Measurements from ENCODE around the gene OR2AP1. TPM values are rescaled to one million over a fixed set of nuclear protein-coding genes. Genes with fewer than 3 reads are reported as not detected.
"Not testable (repeated sequence)": the region's sequence is repeated elsewhere in the genome, so short reads cannot be mapped to it uniquely, and the experiment has no call there.

OR2AP1 gene
- total RNA-seq = not detected in 2 replicates

DNA sequence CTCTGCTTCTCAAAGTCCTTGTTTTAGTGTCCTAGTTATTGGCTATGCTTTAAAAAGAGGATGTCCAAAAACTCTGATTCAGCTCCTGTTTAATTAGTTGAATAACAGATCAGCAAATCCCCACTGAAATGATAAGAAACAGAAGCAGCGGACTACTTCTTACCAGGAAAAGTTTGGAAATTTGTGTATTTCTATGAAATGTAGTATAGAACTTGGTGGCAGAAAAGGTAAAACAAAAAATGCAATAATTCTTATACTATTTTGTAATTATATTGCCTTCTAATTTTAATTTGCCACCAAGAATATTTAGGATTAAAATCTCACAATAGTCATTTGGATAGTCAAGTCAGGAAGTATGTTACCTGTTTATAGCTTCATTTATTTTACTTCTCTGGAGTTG is at the start of gene OR2AP1:
TSS of gene OR2AP1 (plus strand) at position 301 of the 400 bp plus-strand sequence. CDS start 1,947 bp downstream, outside the sequence.
- DNase-seq (ENCODE audit: extremely low read depth, low read depth, low spot score) = no peak

GRCh38 chr12:55548235-55548634 is 24.0 kb upstream of the OR2AP1 start:
- DNase-seq (ENCODE audit: extremely low read depth, low read depth, low spot score) = not testable (repeated sequence)

GRCh38 chr12:55548756-55549155 is 23.5 kb upstream of the OR2AP1 start:
- no peak for DNase-seq (ENCODE audit: extremely low read depth, low read depth, low spot score)

- DNase-seq (ENCODE audit: extremely low read depth, low read depth, low spot score) = no peak
These were observed 23.0 kb upstream of the OR2AP1 start, which contains the start of gene OR6C4 for GRCh38 chr12:55549302-55549701. Gene OR6C4, plus strand, starts transcription at chr12:55549602. Its CDS starts 1,625 bp downstream, at chr12:55551227.

GRCh38 chr12:55554296-55554695 is 18.0 kb upstream of the OR2AP1 start:
- DNase-seq (ENCODE audit: extremely low read depth, low read depth, low spot score) = no peak

- DNase-seq (ENCODE audit: extremely low read depth, low read depth, low spot score) = not testable (repeated sequence)
These were observed 2.2 kb upstream of the OR2AP1 start for GRCh38 chr12:55570060-55570459.

- DNase-seq (ENCODE audit: extremely low read depth, low read depth, low spot score) = not testable (repeated sequence)
These were observed 1.6 kb upstream of the OR2AP1 start for GRCh38 chr12:55570689-55571088.

DNA sequence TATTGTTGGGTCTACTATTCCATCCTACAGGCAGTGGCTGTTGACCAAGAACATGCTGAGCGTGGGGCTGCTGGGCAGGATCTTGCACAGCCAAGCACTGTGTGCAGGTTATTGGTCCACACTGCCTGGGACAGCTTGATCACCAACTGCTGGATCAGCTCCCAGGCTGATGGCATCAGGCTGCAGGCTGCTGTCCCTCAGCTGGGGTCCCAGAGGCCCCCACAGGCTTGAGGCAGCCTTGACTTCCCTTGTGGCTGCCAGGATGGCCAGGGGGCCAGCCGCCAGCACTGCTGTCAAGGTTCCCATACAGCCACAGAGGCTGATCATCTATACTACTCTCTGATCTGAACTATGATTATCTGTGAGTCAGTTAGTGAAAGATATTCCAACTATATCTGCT is 9.8 kb downstream of the OR2AP1 start:
- no peak for DNase-seq (ENCODE audit: extremely low read depth, low read depth, low spot score)

DNA sequence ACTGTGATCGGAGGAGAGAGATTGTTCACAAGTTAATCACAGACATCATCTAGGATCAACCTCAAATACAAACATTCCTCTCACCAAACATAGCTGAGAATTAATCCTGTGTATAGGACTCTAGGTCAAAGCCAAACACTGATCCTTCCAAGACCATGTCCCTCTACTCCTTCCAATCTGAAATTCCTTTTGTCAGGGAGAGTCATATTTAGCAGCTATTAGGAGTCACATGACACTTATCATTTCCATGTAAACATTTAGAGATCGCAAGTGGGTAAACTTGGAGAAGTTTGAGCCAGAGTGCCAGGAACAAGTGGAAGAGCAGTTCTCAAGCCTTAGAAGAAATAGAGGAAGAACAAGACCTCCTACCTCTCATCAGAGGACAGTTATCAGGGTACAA is 13.5 kb downstream of the OR2AP1 start:
- DNase-seq (ENCODE audit: extremely low read depth, low read depth, low spot score) = no peak

GRCh38 chr12:55590152-55590551 is 17.9 kb downstream of the OR2AP1 start:
- DNase-seq (ENCODE audit: extremely low read depth, low read depth, low spot score) = not testable (repeated sequence)

DNA sequence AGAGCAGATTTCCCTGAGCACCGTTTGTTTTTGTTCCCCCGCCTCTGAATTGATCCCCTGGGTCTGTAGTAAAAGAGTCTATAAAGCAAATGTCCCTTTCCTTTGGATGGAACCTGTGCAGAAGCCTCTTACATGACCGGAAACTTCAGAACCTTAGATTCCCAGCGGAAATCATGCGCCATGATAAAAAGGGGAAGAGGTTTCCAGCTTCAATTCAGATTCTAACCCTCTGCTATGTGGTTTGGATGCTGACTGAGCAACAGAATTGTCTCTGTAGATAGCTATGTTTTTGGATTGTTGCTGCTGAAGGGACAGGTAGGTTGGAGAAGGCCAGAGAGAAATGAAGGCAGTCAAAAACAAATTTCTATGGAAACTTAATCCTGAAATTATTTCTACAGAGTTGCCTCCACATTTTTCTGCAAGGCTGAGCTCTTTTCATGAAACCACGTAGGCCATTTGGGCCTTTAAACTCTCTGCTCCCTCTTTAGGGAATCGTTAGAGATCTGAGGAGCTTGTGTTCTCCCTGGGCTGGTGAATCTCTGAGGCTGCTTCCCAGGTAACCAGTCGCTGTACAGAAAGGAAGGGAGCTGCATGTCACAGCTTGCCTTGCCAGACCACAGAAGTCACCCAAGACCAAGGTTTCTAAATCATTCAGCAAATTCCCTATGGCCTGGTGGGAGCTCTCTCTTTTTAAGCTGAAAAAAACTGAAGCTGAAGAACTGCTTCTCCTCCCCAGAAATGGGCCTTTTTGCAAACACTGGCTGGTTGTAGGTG is 35.7 kb downstream of the OR2AP1 start:
- no peak for DNase-seq (ENCODE audit: extremely low read depth, low read depth, low spot score)

DNA sequence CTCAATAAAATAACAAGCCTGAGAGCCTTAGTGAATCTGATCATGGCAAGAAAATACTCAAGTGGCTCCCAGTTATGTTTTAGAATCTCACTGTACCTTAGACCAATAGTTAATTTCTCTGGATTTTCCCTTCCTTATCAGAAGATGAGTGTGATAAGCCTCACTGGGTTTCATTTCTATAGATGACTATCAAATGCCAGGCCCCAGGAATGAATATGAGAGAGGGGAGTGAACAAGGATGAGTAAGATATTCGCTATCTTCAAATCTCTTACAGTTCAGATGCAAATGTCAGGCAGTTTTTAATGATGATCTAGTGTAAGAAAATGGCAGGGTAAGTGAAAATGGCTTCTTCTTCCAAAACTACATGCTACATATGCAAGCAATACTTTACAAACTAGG is 38.3 kb downstream of the OR2AP1 start:
- no peak for DNase-seq (ENCODE audit: extremely low read depth, low read depth, low spot score)

GRCh38 chr12:55612646-55613045 is 40.4 kb downstream of the OR2AP1 start:
- DNase-seq (ENCODE audit: extremely low read depth, low read depth, low spot score) = no peak

DNA sequence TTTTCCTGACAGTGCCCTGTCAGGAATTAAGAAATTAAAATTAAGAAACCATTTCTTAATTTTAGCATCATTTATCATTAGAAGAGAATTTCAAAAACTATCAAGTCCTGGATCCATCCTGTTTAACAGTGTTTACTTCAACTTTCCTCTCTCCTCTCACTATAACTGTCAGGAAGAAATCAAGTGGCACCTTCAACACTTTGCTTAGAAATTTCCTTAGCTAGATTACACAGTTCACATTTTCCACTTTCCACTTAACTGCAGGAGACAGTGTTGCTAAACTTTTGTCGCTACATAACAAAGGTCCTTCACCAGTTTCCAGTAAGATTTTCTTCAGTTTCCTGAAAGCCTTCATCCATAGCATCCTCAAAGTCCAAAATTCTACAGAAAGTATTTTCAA is 42.5 kb downstream of the OR2AP1 start:
- no peak for DNase-seq (ENCODE audit: extremely low read depth, low read depth, low spot score)

DNA sequence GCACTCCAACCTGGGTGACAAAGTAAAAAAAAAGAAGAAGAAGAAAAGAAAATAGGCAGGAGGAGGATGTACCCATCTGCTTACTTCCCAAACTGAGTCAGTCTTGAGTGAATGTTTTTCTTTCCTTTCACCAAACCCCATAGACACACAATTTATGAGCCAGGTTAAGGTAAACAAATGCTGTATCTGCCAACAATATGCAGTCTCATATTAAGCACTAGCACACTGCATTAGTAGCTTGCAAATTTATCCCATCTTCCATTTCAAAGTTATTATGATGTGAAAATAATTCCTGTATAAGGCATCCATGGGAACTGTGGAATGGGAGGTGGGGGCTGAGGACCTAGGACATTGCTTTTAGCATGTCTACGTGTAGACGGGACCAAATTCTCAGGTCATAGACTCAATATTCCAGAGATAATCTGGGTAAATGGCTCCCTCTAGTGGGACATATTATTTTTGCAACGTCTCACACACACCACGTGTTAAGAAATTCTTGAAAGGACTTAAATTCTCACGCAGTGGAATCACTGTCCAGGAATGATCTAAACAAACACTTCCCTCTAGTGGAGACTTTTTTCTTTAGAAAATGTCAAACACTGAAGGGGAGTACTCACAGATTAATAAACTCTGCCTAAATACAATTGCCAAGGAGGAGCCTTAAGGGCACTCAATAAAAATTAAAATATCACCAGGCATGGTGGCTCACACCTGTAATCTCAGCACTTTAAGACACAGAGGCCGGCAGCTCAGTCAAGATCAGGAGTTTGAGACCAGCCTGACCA is 47.3 kb downstream of the OR2AP1 start:
- peak; percentile 96 for DNase-seq (ENCODE audit: extremely low read depth, low read depth, low spot score)

DNA sequence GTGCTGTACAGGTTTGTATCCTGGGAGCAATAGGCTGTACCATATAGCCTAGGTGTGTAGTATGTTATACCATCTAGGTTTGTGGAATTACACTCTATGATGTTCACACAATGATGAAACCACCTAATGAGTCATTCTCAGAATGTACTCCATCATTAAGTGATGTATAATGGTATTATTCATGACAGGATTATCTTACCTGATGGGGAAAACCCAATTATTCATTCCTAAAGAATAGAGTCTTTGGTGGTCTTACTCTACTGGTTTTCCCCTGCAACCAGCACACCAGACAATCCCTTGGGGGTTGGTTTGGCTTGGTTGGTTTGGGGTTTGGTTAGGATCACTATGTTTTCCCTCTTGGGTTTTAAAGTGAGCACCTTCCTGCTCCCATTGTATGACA is 51.8 kb downstream of the OR2AP1 start:
- DNase-seq (ENCODE audit: extremely low read depth, low read depth, low spot score) = no peak

Other genes starting within 250 kb of the OR2AP1 start
- not detected in 2 replicates for gene OR6C3, start 241.7 kb upstream of the OR2AP1 start, total RNA-seq
- gene OR6C75, start 209.5 kb upstream of the OR2AP1 start, total RNA-seq = not detected in 2 replicates
- not detected in 2 replicates for gene OR6C65, start 171.9 kb upstream of the OR2AP1 start, total RNA-seq
- gene OR6C76, start 146.2 kb upstream of the OR2AP1 start, total RNA-seq = not detected in 2 replicates
- gene OR6C2, start 128.4 kb upstream of the OR2AP1 start, total RNA-seq = not detected in 2 replicates
- gene OR6C70, start 102.3 kb upstream of the OR2AP1 start, total RNA-seq = not detected in 2 replicates
- gene OR6C68, start 80.1 kb upstream of the OR2AP1 start, total RNA-seq = not detected in 2 replicates
- not detected in 2 replicates for gene OR6C4, start 22.9 kb upstream of the OR2AP1 start, total RNA-seq
- not detected in 2 replicates for gene OR10P1, start 64.4 kb downstream of the OR2AP1 start, total RNA-seq
- 0.18 and 0.82 TPM in 2 replicates for gene ITGA7, start 135.4 kb downstream of the OR2AP1 start, total RNA-seq
- 112 and 126 TPM in 2 replicates for gene BLOC1S1, start 143.6 kb downstream of the OR2AP1 start, total RNA-seq
- gene RDH5, start 147.9 kb downstream of the OR2AP1 start, total RNA-seq = 1.0 and 2.6 TPM in 2 replicates
- gene CD63, start 156.5 kb downstream of the OR2AP1 start, total RNA-seq = 1,119 and 1,154 TPM in 2 replicates
- 6.1 and 12.5 TPM in 2 replicates for gene GDF11, start 170.7 kb downstream of the OR2AP1 start, total RNA-seq
- gene SARNP, start 245.3 kb downstream of the OR2AP1 start, total RNA-seq = 94.4 and 103 TPM in 2 replicates
- gene ORMDL2, start 245.6 kb downstream of the OR2AP1 start, total RNA-seq = 22.9 and 31.3 TPM in 2 replicates